Neural crest cell (in vitro differentiated cells): ENCODE data around the gene MAPK13. TPM values are rescaled to one million over a fixed set of nuclear protein-coding genes. Genes with fewer than 3 reads are reported as not detected.

ENCODE experiments used
- DNase-seq: peaks from one replicate; pipeline ENCODE4 v3.0.0; 2021; ENCODE audit warnings: low read depth, mixed read lengths, low spot score
- H3K27ac Mint-ChIP-seq: one replicate; pipeline ENCODE4 v1.8.0; 2021; ENCODE audit warnings: mild to moderate bottlenecking, mixed read lengths; ENCODE audit not compliant: unreplicated experiment
- H3K27me3 Mint-ChIP-seq: 2 replicates; pipeline ENCODE4 v1.8.0; 2021; ENCODE audit warnings: low read depth, mild to moderate bottlenecking, mixed read lengths
- H3K36me3 Mint-ChIP-seq: 2 replicates; pipeline ENCODE4 v1.8.0; 2021; ENCODE audit warnings: low read depth, mild to moderate bottlenecking, mixed read lengths
- H3K4me1 Mint-ChIP-seq: 2 replicates; pipeline ENCODE4 v1.8.0; 2021; ENCODE audit warnings: mixed read lengths
- H3K4me3 Mint-ChIP-seq: one replicate; pipeline ENCODE4 v1.8.0; 2021; ENCODE audit warnings: mild to moderate bottlenecking, mixed read lengths
- H3K9me3 Mint-ChIP-seq: 2 replicates; pipeline ENCODE4 v1.8.0; 2021; ENCODE audit warnings: mixed read lengths
- total RNA-seq: library from RNA; stranded (reverse); gene quantifications from 2 replicates; pipeline ENCODE4 v1.2.1, GENCODE V29; 2021
- TF ChIP-seq, protein P1 (sequence below): fragments of 200-600 bp; sonication (generic); conservative IDR thresholded peaks from 2 replicates; pipeline ENCODE4 v1.5.0; 2021; ENCODE audit warnings: antibody characterized with exemption, mild to moderate bottlenecking

Gene MAPK13
- total RNA-seq, 1 donor from 2014 or later: 2.0 TPM

- Mint-ChIP-seq H3K36me3 (no peaks in the 10 kb centered on the region), H3K27ac (no peak overlapping the region), H3K4me1 (no peaks in the 10 kb centered on the region), H3K27me3 (no peaks in the 10 kb centered on the region), H3K4me3 (no peak overlapping the region), H3K9me3 (no peaks in the 10 kb centered on the region)
- TF ChIP-seq, protein P1, sequence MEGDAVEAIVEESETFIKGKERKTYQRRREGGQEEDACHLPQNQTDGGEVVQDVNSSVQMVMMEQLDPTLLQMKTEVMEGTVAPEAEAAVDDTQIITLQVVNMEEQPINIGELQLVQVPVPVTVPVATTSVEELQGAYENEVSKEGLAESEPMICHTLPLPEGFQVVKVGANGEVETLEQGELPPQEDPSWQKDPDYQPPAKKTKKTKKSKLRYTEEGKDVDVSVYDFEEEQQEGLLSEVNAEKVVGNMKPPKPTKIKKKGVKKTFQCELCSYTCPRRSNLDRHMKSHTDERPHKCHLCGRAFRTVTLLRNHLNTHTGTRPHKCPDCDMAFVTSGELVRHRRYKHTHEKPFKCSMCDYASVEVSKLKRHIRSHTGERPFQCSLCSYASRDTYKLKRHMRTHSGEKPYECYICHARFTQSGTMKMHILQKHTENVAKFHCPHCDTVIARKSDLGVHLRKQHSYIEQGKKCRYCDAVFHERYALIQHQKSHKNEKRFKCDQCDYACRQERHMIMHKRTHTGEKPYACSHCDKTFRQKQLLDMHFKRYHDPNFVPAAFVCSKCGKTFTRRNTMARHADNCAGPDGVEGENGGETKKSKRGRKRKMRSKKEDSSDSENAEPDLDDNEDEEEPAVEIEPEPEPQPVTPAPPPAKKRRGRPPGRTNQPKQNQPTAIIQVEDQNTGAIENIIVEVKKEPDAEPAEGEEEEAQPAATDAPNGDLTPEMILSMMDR: no peak
- DNase-seq: no peak
These were observed 11.1 kb upstream of the MAPK13 start for GRCh38 chr6:36119209-36119608.

DNA sequence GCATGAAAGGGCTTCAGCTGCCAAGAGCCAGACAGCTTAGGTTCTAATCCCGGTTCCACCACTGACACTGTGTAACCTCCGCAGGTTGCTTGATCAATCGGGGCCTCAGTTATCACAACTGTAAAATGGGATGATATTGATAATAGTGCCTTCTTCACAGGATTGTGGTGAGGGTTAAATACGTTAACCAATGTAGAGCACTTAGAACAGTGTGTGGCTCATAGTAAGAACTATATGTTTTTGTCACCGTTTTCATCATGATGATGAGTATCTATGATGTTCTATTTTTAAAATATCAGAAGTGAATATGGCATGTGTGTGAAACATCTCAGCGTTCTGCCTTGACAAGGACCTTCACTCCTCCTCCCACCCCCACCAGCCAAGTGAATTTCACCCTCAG, 10.3 kb upstream of the MAPK13 start:
- Mint-ChIP-seq H3K9me3 (no peaks in the 10 kb centered on the region), H3K27ac (no peak overlapping the region), H3K27me3 (no peaks in the 10 kb centered on the region), H3K4me3 (no peak overlapping the region), H3K36me3 (no peaks in the 10 kb centered on the region), H3K4me1 (no peaks in the 10 kb centered on the region)
- DNase-seq: no peak
- TF ChIP-seq, protein P1: no peak

DNA sequence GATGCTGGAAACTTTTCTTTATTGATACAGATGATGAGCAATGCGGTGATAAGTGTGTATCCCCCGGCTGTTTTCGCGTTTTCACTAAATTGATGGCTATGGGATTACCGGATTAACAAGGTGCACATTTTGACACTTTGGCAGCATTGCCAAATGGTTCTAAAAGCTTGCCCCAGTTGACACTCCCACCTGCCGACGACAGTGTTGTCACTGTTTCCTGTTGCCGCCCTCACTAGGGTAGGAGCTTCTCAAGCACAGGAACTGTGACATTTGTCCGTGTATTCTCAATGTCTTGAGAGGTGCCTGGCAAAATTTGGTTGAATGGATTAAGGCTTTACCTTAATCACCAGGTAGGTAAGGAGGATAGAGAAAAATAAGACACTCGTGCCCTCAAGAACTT, 9.8 kb upstream of the MAPK13 start:
- Mint-ChIP-seq H3K4me3 (no peak overlapping the region), H3K27ac (no peak overlapping the region), H3K36me3 (no peaks in the 10 kb centered on the region), H3K27me3 (no peaks in the 10 kb centered on the region), H3K9me3 (no peaks in the 10 kb centered on the region), H3K4me1 (no peaks in the 10 kb centered on the region)
- TF ChIP-seq, protein P1: no peak
- no peak for DNase-seq

DNA sequence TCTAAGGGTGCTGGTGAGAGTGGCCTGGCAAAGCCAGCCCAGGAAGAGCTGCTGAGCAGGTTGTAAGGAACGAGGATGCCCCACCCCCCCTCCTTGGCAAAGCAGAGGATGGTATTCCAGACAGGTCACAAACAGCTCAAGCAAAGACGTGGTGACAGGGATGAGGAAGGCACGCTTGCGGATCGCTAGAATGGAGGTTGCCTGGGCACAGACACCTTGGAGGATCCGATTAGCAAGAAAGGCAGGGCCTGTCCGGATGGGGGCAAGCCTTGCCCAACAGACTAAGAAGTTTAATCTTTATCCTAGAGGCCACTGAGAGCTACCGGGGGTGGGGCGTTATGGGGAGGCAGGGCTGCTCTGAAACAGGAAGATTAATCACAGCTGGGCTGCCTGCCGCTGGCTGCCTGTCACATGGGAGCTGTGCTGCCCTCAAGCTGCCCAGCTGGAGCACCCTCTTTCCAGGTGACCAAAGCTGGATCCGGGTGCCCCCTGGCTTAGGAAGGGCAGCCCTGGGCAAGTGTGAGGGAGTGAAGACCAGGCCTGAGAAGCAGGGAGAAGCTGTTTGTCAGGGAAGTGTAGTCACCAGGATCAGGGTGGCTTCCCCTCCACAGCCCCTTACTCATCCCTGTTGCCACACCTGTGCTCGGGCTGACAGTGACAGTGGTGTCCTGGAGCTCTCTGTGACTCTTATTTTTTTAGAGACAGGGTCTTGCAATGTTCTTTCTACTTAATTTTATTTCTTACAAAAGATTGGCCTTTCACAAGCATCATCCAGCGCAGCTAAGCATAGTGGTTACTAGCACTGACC, 9.1 kb upstream of the MAPK13 start:
- no peaks in the 10 kb centered on the region for H3K36me3 Mint-ChIP-seq
- DNase-seq: no peak
- TF ChIP-seq, protein P1: no peak
- no peaks in the 10 kb centered on the region for H3K27me3 Mint-ChIP-seq
- H3K27ac Mint-ChIP-seq: no peak overlapping the region
- no peak overlapping the region for H3K4me3 Mint-ChIP-seq
- no peaks in the 10 kb centered on the region for H3K4me1 Mint-ChIP-seq
- no peaks in the 10 kb centered on the region for H3K9me3 Mint-ChIP-seq

GRCh38 chr6:36121787-36122494, 8.4 kb upstream of the MAPK13 start:
- no peak for DNase-seq
- no peaks in the 10 kb centered on the region for H3K9me3 Mint-ChIP-seq
- H3K36me3 Mint-ChIP-seq: no peaks in the 10 kb centered on the region
- no peak overlapping the region for H3K27ac Mint-ChIP-seq
- H3K4me1 Mint-ChIP-seq: peaks cover 5% of the 10 kb centered on the region
- H3K27me3 Mint-ChIP-seq: no peaks in the 10 kb centered on the region
- no peak overlapping the region for H3K4me3 Mint-ChIP-seq
- TF ChIP-seq, protein P1: no peak
